GM18505 (cell line): ENCODE measurements around the gene IAH1.

Experiments used
- ATAC-seq: cut with Tn5 transposase; IDR thresholded peaks from one replicate; pipeline ENCODE4 v1.9.1; 2021; ENCODE audit not compliant: unreplicated experiment
- POLR2A ChIP-seq: IDR thresholded peaks from 4 replicates; pipeline ENCODE4 v1.6.1; 2011; ENCODE audit warnings: borderline replicate concordance; ENCODE audit not compliant: insufficient read depth, insufficient read length; ENCODE audit errors: extremely low read depth

Gene IAH1

DNA sequence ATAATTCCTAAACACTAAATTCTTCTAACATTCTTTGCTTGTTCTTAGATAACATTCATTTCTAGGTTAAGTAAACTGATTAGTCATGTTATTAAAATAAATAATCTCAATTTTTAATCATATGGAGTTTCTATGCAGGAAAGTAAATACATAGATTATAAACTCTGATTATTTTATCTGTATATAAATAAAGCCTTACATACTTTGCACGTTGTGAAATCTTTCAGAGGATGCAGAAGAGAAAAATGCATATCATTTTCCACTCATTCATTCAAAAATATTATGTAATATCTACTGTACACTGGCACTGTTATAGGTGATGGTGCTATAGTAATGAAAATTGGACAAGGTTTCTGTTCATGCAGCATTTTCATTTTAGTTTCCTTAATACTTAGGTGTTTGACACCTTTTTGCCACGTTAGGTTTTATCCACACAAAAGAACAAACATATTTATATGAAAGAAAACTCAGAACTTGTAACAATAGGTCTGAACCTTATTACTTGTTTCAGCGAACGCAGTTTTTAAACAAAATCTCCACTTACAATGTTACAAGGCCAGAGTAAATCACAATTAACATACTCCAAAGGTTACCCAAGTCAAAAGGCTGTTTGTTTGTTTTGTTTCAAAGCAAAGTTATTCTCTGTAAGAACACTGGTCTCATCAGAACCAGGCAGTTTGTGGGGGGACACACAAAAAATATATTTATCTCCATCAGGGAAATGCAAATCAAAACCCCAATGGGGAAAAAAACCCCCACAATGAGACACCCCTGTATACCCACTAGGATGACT lies 53.8 kb downstream of the IAH1 start:
- TF ChIP-seq POLR2A = no peak
- no peak for ATAC-seq

DNA sequence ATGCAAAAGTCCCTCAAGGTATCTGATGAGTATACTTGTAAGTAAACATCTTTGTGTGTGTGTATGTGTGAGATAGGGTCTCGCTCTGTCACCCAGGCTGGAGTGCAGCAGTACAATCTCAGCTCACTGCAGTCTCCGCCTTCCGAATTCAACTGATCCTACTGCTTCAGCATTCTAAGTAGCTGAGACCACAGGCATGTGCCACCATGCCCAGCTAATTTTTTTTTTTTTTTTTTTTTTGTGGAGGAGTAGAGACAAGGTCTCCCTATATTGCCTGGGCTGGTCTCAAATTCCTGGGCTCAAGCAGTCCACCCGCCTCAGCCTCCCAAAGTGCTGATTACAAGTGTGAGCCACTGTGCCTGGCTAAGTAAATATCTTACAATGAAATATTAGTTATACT lies 58.1 kb downstream of the IAH1 start:
- ATAC-seq = no peak
- TF ChIP-seq POLR2A = no peak

- ATAC-seq = no peak
- TF ChIP-seq POLR2A = no peak
Measured at GRCh38 chr2:9533663-9534062, 59.3 kb downstream of the IAH1 start.

GRCh38 chr2:9535177-9535576 lies 60.8 kb downstream of the IAH1 start:
- no peak for ATAC-seq
- TF ChIP-seq POLR2A = no peak

GRCh38 chr2:9536504-9536903 lies 62.2 kb downstream of the IAH1 start:
- no peak for TF ChIP-seq POLR2A
- ATAC-seq = no peak

DNA sequence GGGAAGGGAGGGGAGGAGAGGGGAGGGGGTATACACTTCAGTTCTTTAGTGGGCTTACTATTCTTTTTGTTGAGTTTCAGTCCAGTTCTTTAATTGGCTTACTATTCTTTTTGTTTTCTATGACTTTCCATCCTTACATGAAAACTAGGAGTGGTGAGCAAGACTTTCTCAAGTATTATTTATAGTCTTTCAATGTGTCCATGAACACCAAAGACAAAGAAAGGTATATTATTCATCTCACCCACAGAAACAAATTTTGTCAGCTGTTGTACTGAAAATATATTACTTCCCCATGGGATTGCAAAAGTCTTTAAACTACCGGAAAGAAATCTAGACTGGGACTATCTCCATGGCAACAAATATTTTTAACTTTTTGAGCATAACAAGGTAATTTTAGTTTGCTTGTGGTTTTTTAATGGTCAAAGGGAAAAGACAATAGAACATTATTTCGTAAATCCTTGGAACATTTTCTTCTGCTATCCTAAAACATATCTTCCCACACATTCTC lies 63.7 kb downstream of the IAH1 start:
- ATAC-seq = no peak
- no peak for TF ChIP-seq POLR2A
